GM10847 (cell line): ENCODE measurements around the gene CD274.

ENCODE experiments used
- POLR2A ChIP-seq: IDR thresholded peaks from 2 replicates; pipeline ENCODE4 v1.6.1; 2011; ENCODE audit not compliant: insufficient read length; ENCODE audit errors: extremely low read depth

The CD274 gene

GRCh38 chr9:5450359-5451091 is at the start of gene CD274:
Gene CD274 (plus strand): TSS chr9:5450542. CDS start chr9:5456114, 5,572 bp downstream.
- TF ChIP-seq POLR2A = peak; percentile 89

GRCh38 chr9:5402217-5402616 is 48.1 kb upstream of the CD274 start:
- no peak for TF ChIP-seq POLR2A

GRCh38 chr9:5408596-5408995 is 41.7 kb upstream of the CD274 start:
- no peak for TF ChIP-seq POLR2A

- TF ChIP-seq POLR2A = no peak
Observed at GRCh38 chr9:5416953-5417352, 33.4 kb upstream of the CD274 start.

GRCh38 chr9:5418481-5418880 is 31.9 kb upstream of the CD274 start:
- no peak for TF ChIP-seq POLR2A

- no peak for TF ChIP-seq POLR2A
Observed at GRCh38 chr9:5419987-5420386, 30.4 kb upstream of the CD274 start.

- no peak for TF ChIP-seq POLR2A
Observed at GRCh38 chr9:5421163-5421562, 29.2 kb upstream of the CD274 start.

- TF ChIP-seq POLR2A = no peak
Observed at GRCh38 chr9:5422276-5422675, 28.1 kb upstream of the CD274 start.

GRCh38 chr9:5425006-5425628 is 25.2 kb upstream of the CD274 start:
- TF ChIP-seq POLR2A = no peak

GRCh38 chr9:5427005-5427404 is 23.3 kb upstream of the CD274 start:
- TF ChIP-seq POLR2A = no peak

GRCh38 chr9:5428172-5428571 is 22.2 kb upstream of the CD274 start:
- no peak for TF ChIP-seq POLR2A

GRCh38 chr9:5428794-5429528 is 21.4 kb upstream of the CD274 start:
- no peak for TF ChIP-seq POLR2A

GRCh38 chr9:5429873-5430564 is 20.3 kb upstream of the CD274 start:
- no peak for TF ChIP-seq POLR2A

- TF ChIP-seq POLR2A = no peak
Observed at GRCh38 chr9:5430912-5431311, 19.4 kb upstream of the CD274 start.

- no peak for TF ChIP-seq POLR2A
Observed at GRCh38 chr9:5435912-5436311, 14.4 kb upstream of the CD274 start.
